H1 (cell line): Measurements from ENCODE around the gene NR4A3. TPM values are rescaled to one million over a fixed set of nuclear protein-coding genes. Genes with fewer than 3 reads are reported as not detected.

ENCODE experiments used
- CTCF ChIA-PET: fragments of 300-600 bp; sonication (Branson Sonifier 250); formaldehyde crosslinking; loops from one replicate; lab custom pipeline; 2021; ENCODE audit not compliant: partially characterized antibody; lab: Charles Lee
- POLR2A ChIA-PET: fragments of 300-600 bp; sonication (Branson Sonifier 250); formaldehyde crosslinking; loops from one replicate; lab custom pipeline; 2021; ENCODE audit warnings: inconsistent platforms; ENCODE audit not compliant: partially characterized antibody; lab: Charles Lee
- DNase-seq, 2 experiments: peaks; one replicate each; pipeline versions ENCODE4 v3.0.0 to v3.0.0-alpha.2; 2010 to 2022; ENCODE audit warnings: low spot score in 2 of 2, low read depth in 1 of 2, mixed read lengths in 1 of 2
- FAIRE-seq: peaks from 2 replicates; lab custom pipeline; 2011; peaks lifted over from hg19 to GRCh38; lab: Jason Lieb, UNC
- H2AFZ ChIP-seq: 2 replicates; pipeline ENCODE4 v1.8.1; 2012; ENCODE audit warnings: low read length, inconsistent platforms
- H2AK5ac ChIP-seq: 2 replicates; pipeline ENCODE4 v1.6.1; 2013; ENCODE audit warnings: low read depth, low read length
- H2BK120ac ChIP-seq: replicated peaks from 2 replicates; pipeline ENCODE3; 2013; ENCODE audit warnings: low read depth, low read length, inconsistent platforms
- H2BK12ac ChIP-seq: 2 replicates; pipeline ENCODE4 v1.6.1; 2013; ENCODE audit warnings: low read depth, low read length
- H2BK15ac ChIP-seq: 2 replicates; pipeline ENCODE4 v1.6.1; 2013; ENCODE audit warnings: low read length
- H2BK20ac ChIP-seq: 2 replicates; pipeline ENCODE4 v1.6.1; 2013; ENCODE audit warnings: low read length
- H2BK5ac ChIP-seq: 2 replicates; pipeline ENCODE4 v1.6.1; 2013; ENCODE audit warnings: low read depth, low read length
- H3K14ac ChIP-seq: 2 replicates; pipeline ENCODE4 v1.6.1; 2013; ENCODE audit warnings: inconsistent platforms; ENCODE audit not compliant: insufficient read length
- H3K18ac ChIP-seq: 2 replicates; pipeline ENCODE4 v1.6.1; 2013; ENCODE audit warnings: low read length; ENCODE audit errors: extremely low read depth
- H3K23ac ChIP-seq: 2 replicates; pipeline ENCODE4 v1.6.1; 2013; ENCODE audit warnings: inconsistent platforms; ENCODE audit not compliant: insufficient read length
- H3K23me2 ChIP-seq: 2 replicates; pipeline ENCODE4 v1.6.1; 2013; ENCODE audit warnings: low read depth, low read length
- H3K27ac ChIP-seq: 2 replicates; pipeline ENCODE4 v1.6.1; 2011; ENCODE audit warnings: low read depth, low read length, inconsistent platforms
- H3K27me3 ChIP-seq, 4 experiments: replicated peaks in 1 of 4; 1 replicate in 1 of 4; 2 replicates in 3 of 4; pipeline versions ENCODE4 v1.6.1 to v1.8.1; 2011 to 2013; ENCODE audit warnings: low read length in 3 of 4, mild to moderate bottlenecking in 3 of 4, inconsistent platforms in 2 of 4, mixed read lengths in 2 of 4, moderate library complexity in 1 of 4; ENCODE audit not compliant: control insufficient read depth in 3 of 4, insufficient read depth in 3 of 4; ENCODE audit errors: extremely low read depth in 1 of 4
- H3K36me3 ChIP-seq, 4 experiments: 2 replicates each; pipeline versions ENCODE4 v1.6.1 to v1.8.1; 2011 to 2013; ENCODE audit warnings: mild to moderate bottlenecking in 4 of 4, low read length in 3 of 4, moderate library complexity in 2 of 4, control low read depth in 1 of 4, inconsistent platforms in 1 of 4; ENCODE audit not compliant: insufficient read depth in 4 of 4, control insufficient read depth in 2 of 4
- H3K4ac ChIP-seq: replicated peaks from 2 replicates; pipeline ENCODE3; 2013; ENCODE audit warnings: low read length, low read depth, mixed read lengths, inconsistent platforms; ENCODE audit not compliant: insufficient read length
- H3K4me1 ChIP-seq, 4 experiments: replicated peaks in 1 of 4; 1 replicate in 1 of 4; 2 replicates in 3 of 4; pipeline versions ENCODE4 v1.6.1 to v1.8.1; 2011 to 2013; ENCODE audit warnings: low read length in 3 of 4, inconsistent platforms in 2 of 4, mixed read lengths in 1 of 4; ENCODE audit not compliant: insufficient read depth in 4 of 4, control insufficient read depth in 3 of 4
- H3K4me2 ChIP-seq, 2 experiments: 2 replicates each; pipeline versions ENCODE4 v1.6.1 to v1.8.1; 2011 to 2013; ENCODE audit warnings: low read depth in 2 of 2, low read length in 2 of 2, control low read depth in 1 of 2, inconsistent platforms in 1 of 2, mild to moderate bottlenecking in 1 of 2; ENCODE audit not compliant: insufficient read depth in 1 of 2
- H3K4me3 ChIP-seq, 4 experiments: fragments of 200-600, 300-600 bp in 1 of 4; sonication (generic), shearing (Covaris generic), sonication (Bioruptor Twin) in 1 of 4; 2 replicates each; pipeline versions ENCODE4 v1.5.1 to v1.8.1; 2011 to 2016; ENCODE audit warnings: low read length in 4 of 4, low read depth in 3 of 4, control low read depth in 2 of 4, inconsistent platforms in 2 of 4, mild to moderate bottlenecking in 2 of 4, mixed read lengths in 1 of 4, moderate library complexity in 1 of 4; ENCODE audit not compliant: insufficient read depth in 2 of 4; ENCODE audit errors: extremely low read depth in 1 of 4
- H3K56ac ChIP-seq: replicated peaks from 2 replicates; pipeline ENCODE3; 2013; ENCODE audit warnings: low read depth, mild to moderate bottlenecking, mixed read lengths, low read length, inconsistent platforms; ENCODE audit not compliant: insufficient read length
- H3K79me1 ChIP-seq: 2 replicates; pipeline ENCODE4 v1.6.1; 2013; ENCODE audit warnings: low read depth, low read length, control low read depth
- H3K79me2 ChIP-seq, 2 experiments: 2 replicates each; pipeline versions ENCODE4 v1.6.1 to v1.8.1; 2012 to 2013; ENCODE audit warnings: low read length in 2 of 2, mild to moderate bottlenecking in 2 of 2, inconsistent platforms in 1 of 2; ENCODE audit not compliant: insufficient read depth in 2 of 2, control insufficient read depth in 1 of 2
- H3K9ac ChIP-seq, 4 experiments: replicated peaks in 1 of 4; 1 replicate in 1 of 4; 2 replicates in 3 of 4; pipeline versions ENCODE4 v1.6.1 to v1.8.1; 2011 to 2013; ENCODE audit warnings: low read depth in 3 of 4, low read length in 3 of 4, control low read depth in 2 of 4, mild to moderate bottlenecking in 2 of 4, moderate library complexity in 2 of 4, inconsistent platforms in 1 of 4; ENCODE audit errors: extremely low read depth in 1 of 4
- H3K9me3 ChIP-seq, 2 experiments: 2 replicates each; pipeline versions ENCODE4 v1.6.1 to v1.8.1; 2012 to 2013; ENCODE audit warnings: mild to moderate bottlenecking in 2 of 2, moderate library complexity in 2 of 2, control low read depth in 1 of 2, inconsistent platforms in 1 of 2, low read depth in 1 of 2, low read length in 1 of 2, mixed read lengths in 1 of 2; ENCODE audit not compliant: insufficient read depth in 2 of 2
- H4K20me1 ChIP-seq, 2 experiments: replicated peaks in 1 of 2; 2 replicates each; pipeline versions ENCODE3 to v1.8.1; 2011 to 2013; ENCODE audit warnings: inconsistent platforms in 2 of 2, low read length in 2 of 2, mild to moderate bottlenecking in 1 of 2; ENCODE audit not compliant: insufficient read depth in 2 of 2, control insufficient read depth in 1 of 2
- H4K5ac ChIP-seq: 2 replicates; pipeline ENCODE4 v1.6.1; 2013; ENCODE audit warnings: low read length, low read depth, mixed read lengths, inconsistent platforms; ENCODE audit not compliant: insufficient read length
- H4K8ac ChIP-seq: 2 replicates; pipeline ENCODE4 v1.8.0; 2013; ENCODE audit warnings: mild to moderate bottlenecking, moderate library complexity, low read length, inconsistent platforms; ENCODE audit not compliant: insufficient read depth; ENCODE audit errors: extremely low read depth
- H4K91ac ChIP-seq: replicated peaks from 2 replicates; pipeline ENCODE3; 2013; ENCODE audit warnings: low read length, mixed read lengths, inconsistent platforms; ENCODE audit not compliant: insufficient read length
- ASH2L ChIP-seq: fragments of 200-600, 300-600 bp; sonication (generic); IDR thresholded peaks from one replicate; pipeline ENCODE4 v1.7.1; 2017; ENCODE audit warnings: low read length
- BCL11A ChIP-seq, 2 experiments: IDR thresholded peaks; one replicate each; pipeline ENCODE4 v1.6.1; 2011; ENCODE audit warnings: low read depth in 2 of 2, low read length in 2 of 2, mild to moderate bottlenecking in 2 of 2
- CBX5 ChIP-seq: fragments of 300-800, 300-1000 bp; sonication (generic); IDR thresholded peaks from 2 replicates; pipeline ENCODE4 v1.7.1; 2016; ENCODE audit warnings: antibody characterized with exemption, low read length, low read depth
- HDAC6 ChIP-seq: IDR thresholded peaks from one replicate; pipeline ENCODE4 v1.7.1; 2012; ENCODE audit warnings: low read depth, mild to moderate bottlenecking, inconsistent platforms, low read length, moderate library complexity
- TBP ChIP-seq: IDR thresholded peaks from 2 replicates; pipeline ENCODE4 v1.6.1; 2011; ENCODE audit warnings: low read depth, low read length, improper control_type of control experiment
- TEAD4 ChIP-seq: IDR thresholded peaks from 2 replicates; pipeline ENCODE4 v1.6.1; 2012; ENCODE audit warnings: low read depth, low read length, inconsistent platforms, mixed read lengths
- WGBS, 2 experiments: shearing (Covaris generic) in 1 of 2; methylation state at CpG; one replicate each; pipeline versions ENCODE4 v1.1.6 to v1.1.7; 2013 to 2015; ENCODE audit warnings: low lambda C conversion rate in 2 of 2, mixed read lengths in 2 of 2, inconsistent platforms in 1 of 2, low coverage in 1 of 2, missing lambda C conversion rate in 1 of 2; ENCODE audit not compliant: insufficient replicate concordance in 2 of 2, insufficient coverage in 1 of 2, insufficient read length in 1 of 2; ENCODE audit errors: extremely low coverage in 1 of 2, missing lambda C conversion rate in 1 of 2; 5-methylcytosine and 5-hydroxymethylcytosine counted together
- polyA plus RNA-seq, 7 experiments: library from polyadenylated mRNA; depleted of rRNA in 3 of 7; stranded (reverse) in 5 of 7; unstranded in 2 of 7; fragments of >200 nt in 5 of 7; fragments of 200-250 nt in 2 of 7; gene quantifications; 1 replicate in 5 of 7; 2 replicates in 1 of 7; 4 replicates in 1 of 7; pipeline versions ENCODE4 v1.2.1 to v1.2.3, GENCODE V29; 2011 to 2013; ENCODE audit warnings: missing spikeins in 2 of 7, mixed read lengths in 2 of 7
- total RNA-seq: library from RNA; stranded (reverse); fragmentation: NEBNext Ultra II Directional; extraction: Animal tissue kit (Norgen Biotek cat#: 25700); gene quantifications from 2 replicates; pipeline ENCODE4 v1.2.1, GENCODE V29; 2021

The NR4A3 gene
- total and polyA plus RNA-seq, 2 of the 8 experiments (the other 6 are each of a cell fraction or from before 2014, with no cell fraction given) = 0.05 to 0.30 TPM

DNA sequence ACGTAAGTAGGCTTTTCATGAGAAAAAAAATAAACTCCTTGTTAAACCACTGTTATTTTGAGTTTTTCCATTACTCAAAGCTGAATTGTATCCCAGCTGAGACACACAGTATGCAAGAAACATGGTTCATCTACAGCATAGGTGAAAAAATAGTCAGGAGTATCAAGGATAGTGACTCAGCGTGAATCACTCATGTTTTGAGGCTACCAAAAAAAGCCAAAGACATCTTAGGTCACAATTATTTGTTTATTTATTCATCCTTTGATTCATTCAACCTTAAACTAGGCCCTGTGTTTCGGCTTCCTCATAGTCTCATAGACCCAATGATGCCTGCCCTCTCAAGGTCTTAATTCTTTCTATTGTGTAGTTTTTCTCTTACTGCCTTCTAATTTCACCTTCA, 51.8 kb downstream of the NR4A3 start:
- Histone ChIP-seq H3K14ac (no peak overlapping the region), H2BK5ac (no peak overlapping the region), H2BK120ac (no peak overlapping the region), H2AFZ (no peak overlapping the region), H3K23ac (no peak overlapping the region), H3K27me3 (no peaks in the 10 kb centered on the region), H3K27ac (no peak overlapping the region), H3K4me3 (no peak overlapping the region), H3K36me3 (no peaks in the 10 kb centered on the region; a peak in 1 of 8 replicates), H3K56ac (no peak overlapping the region), H3K79me1 (no peaks in the 10 kb centered on the region), H3K9ac (no peak overlapping the region), H4K91ac (no peak overlapping the region), H3K9me3 (no peaks in the 10 kb centered on the region), H2AK5ac (no peak overlapping the region), H4K8ac (no peak overlapping the region), H3K23me2 (no peaks in the 10 kb centered on the region; the same call in 1 of the 2 replicates), H2BK15ac (no peak overlapping the region), H2BK12ac (no peak overlapping the region), H3K4me2 (no peak overlapping the region), H2BK20ac (no peak overlapping the region), H4K20me1 (no peaks in the 10 kb centered on the region), H3K18ac (no peak overlapping the region), H3K79me2 (no peaks in the 10 kb centered on the region), H4K5ac (no peak overlapping the region), H3K4ac (no peak overlapping the region), H3K4me1 (no peaks in the 10 kb centered on the region)
- DNase-seq = no peak
- WGBS, 2 experiments = 92% methylated on average over 3 of the region's 3 CpGs; no CpG with 5 or more reads in 1 of the 2 experiments
- CTCF ChIA-PET = interaction anchor here (0.5 to 11.1 kb wide), 3 partner anchors 13 to 17 kb away, joined by 3 to 51 read pairs (median 4); no protein-coding TSS in a partner anchor
- TF ChIP-seq TEAD4 (no peak), ASH2L (no peak), BCL11A (IDR thresholded peaks at IDR 0.05; ENCODE audit: low read depth in 2 of 2, low read length in 2 of 2) (no peak), TBP (no peak), HDAC6 (no peak), CBX5 (no peak)
- no peak for FAIRE-seq
- POLR2A ChIA-PET = no interaction called here
